Uterus (tissue), 2 donors: ENCODE results near the gene SWT1.

Source experiments
- CTCF ChIP-seq, 4 experiments: fragments of 200-600 bp in 2 of 4; fragments of 450-650 bp in 2 of 4; sonication (generic) in 2 of 4; IDR thresholded peaks; one replicate each; pipeline ENCODE4 v1.5.1; 2016 to 2019; ENCODE audit warnings: antibody characterized with exemption in 4 of 4, mild to moderate bottlenecking in 2 of 4, moderate library complexity in 1 of 4
- POLR2A ChIP-seq, 2 donors: fragments of 450-650 bp; IDR thresholded peaks; one replicate each; pipeline ENCODE4 v1.6.1; 2016; ENCODE audit warnings: antibody characterized with exemption in 2 of 2, mild to moderate bottlenecking in 1 of 2, moderate library complexity in 1 of 2

DNA sequence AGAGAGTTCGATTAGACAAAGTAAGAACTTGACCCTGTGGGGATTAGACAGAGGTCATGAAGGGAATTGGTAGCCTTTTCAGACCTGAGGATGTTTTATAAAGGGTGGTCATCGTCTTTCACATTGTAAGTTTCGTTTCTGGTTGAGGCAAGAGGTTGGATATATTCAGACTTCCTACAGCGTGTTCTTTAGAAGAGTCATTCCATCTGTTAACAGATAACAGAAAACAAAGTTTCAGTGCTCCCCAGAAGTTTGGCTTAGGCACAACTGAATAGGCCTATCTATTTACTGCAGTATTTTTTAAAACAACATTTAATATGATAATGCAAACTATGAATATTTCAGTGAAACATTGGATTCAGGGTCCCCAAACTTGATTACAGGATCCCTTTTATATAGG is 177.2 kb downstream of the SWT1 start:
- TF ChIP-seq CTCF (IDR thresholded peaks at IDR 0.05) (no peak), POLR2A (IDR thresholded peaks at IDR 0.05) (no peak)
